HG02763 (cell line): ENCODE data around the gene BTBD9.
"Not testable (repeated sequence)": the region's sequence is repeated elsewhere in the genome, so short reads cannot be mapped to it uniquely, and the experiment has no call there.

Source experiments
- ATAC-seq: cut with Tn5 transposase; IDR thresholded peaks from one replicate; pipeline ENCODE4 v1.9.1; 2021; ENCODE audit warnings: mild to moderate bottlenecking, moderate library complexity; ENCODE audit not compliant: unreplicated experiment

BTBD9 gene

GRCh38 chr6:38650207-38650752 is 10.6 kb upstream of the BTBD9 start:
- ATAC-seq, result no peak

- ATAC-seq, result no peak
These were observed 10.0 kb upstream of the BTBD9 start for GRCh38 chr6:38649744-38650143.

GRCh38 chr6:38648629-38649028 is 8.9 kb upstream of the BTBD9 start:
- no peak for ATAC-seq

- no peak for ATAC-seq
These were observed 6.6 kb upstream of the BTBD9 start for GRCh38 chr6:38646166-38646878.

GRCh38 chr6:38644951-38645350 is 5.2 kb upstream of the BTBD9 start:
- ATAC-seq, result no peak

GRCh38 chr6:38640216-38640909 is 634 bp upstream of the BTBD9 start:
- ATAC-seq, result peak; percentile 12

GRCh38 chr6:38638941-38639497 is 710 bp downstream of the BTBD9 start:
- ATAC-seq, result peak; percentile 24

- ATAC-seq, result no peak
These were observed 2.0 kb downstream of the BTBD9 start for GRCh38 chr6:38637756-38638155.

- ATAC-seq, result no peak
These were observed 3.7 kb downstream of the BTBD9 start for GRCh38 chr6:38636027-38636426.

- no peak for ATAC-seq
These were observed 5.2 kb downstream of the BTBD9 start for GRCh38 chr6:38634518-38634917.

GRCh38 chr6:38632490-38632889 is 7.2 kb downstream of the BTBD9 start:
- no peak for ATAC-seq

GRCh38 chr6:38631186-38631783 is 8.4 kb downstream of the BTBD9 start:
- ATAC-seq, result no peak

- ATAC-seq, result no peak
These were observed 14.5 kb downstream of the BTBD9 start for GRCh38 chr6:38625217-38625616.

- ATAC-seq, result not testable (repeated sequence)
These were observed 20.4 kb downstream of the BTBD9 start for GRCh38 chr6:38619342-38619741.

- not testable (repeated sequence) for ATAC-seq
These were observed 21.4 kb downstream of the BTBD9 start for GRCh38 chr6:38618301-38618700.

- no peak for ATAC-seq
These were observed 21.9 kb downstream of the BTBD9 start for GRCh38 chr6:38617856-38618255.

- ATAC-seq, result no peak
These were observed 27.4 kb downstream of the BTBD9 start for GRCh38 chr6:38612143-38612965.

GRCh38 chr6:38610050-38610625 is 29.6 kb downstream of the BTBD9 start:
- ATAC-seq, result no peak

- ATAC-seq, result no peak
These were observed 35.0 kb downstream of the BTBD9 start for GRCh38 chr6:38604700-38605099.

GRCh38 chr6:38603966-38604365 is 35.8 kb downstream of the BTBD9 start:
- no peak for ATAC-seq
